Measurements from ENCODE around the gene KATNAL1.

GRCh38 chr13:30178976-30179375 lies 128.4 kb downstream of the KATNAL1 start:
- TF ChIP-seq POLR2A (IDR thresholded peaks at IDR 0.05) (no peak), CTCF (IDR thresholded peaks at IDR 0.05) (no peak)
